A375 (cell line): ENCODE data around the gene SAMD8. TPM values are rescaled to one million over a fixed set of nuclear protein-coding genes. Genes with fewer than 3 reads are reported as not detected.

Experiments used
- total RNA-seq: library from RNA; depleted of rRNA; stranded (reverse); fragments of >200 nt; shearing (Covaris generic); gene quantifications from 2 replicates; pipeline ENCODE4 v1.2.3, GENCODE V29; 2014; rRNA removed

The SAMD8 gene
- total RNA-seq = 8.1 and 11.2 TPM in 2 replicates

DNA sequence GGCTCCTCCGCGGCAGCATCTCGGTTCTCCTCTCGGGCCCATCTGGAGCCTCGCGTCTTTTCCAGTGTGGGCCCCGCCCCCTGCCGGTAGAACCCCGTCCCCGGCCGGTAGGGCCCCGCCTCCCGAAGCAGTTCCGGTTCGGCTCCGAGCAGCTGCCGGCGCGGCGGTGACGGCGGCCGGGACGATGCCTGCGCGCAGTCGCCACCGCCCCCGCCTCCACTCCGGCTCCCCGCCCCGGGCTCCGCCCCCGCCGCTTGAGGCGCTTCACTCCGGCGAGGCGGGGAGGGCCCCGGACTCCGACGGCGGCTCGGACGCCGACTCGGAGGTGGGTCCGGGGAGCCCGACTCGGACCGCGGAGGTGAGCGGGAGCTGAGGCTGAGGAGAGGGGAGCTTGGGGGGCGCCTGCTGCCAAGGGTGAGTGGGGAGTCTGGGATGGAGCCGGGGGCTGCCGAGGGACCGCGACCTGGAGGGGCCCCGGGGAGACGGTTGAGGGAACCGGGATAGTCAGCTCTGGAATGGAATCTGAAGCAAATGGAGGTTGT lies at the start of gene SAMD8:
Gene SAMD8 (plus strand): TSS at position 292 of the 542 bp plus-strand sequence. CDS start 38,873 bp downstream, outside the sequence.

DNA sequence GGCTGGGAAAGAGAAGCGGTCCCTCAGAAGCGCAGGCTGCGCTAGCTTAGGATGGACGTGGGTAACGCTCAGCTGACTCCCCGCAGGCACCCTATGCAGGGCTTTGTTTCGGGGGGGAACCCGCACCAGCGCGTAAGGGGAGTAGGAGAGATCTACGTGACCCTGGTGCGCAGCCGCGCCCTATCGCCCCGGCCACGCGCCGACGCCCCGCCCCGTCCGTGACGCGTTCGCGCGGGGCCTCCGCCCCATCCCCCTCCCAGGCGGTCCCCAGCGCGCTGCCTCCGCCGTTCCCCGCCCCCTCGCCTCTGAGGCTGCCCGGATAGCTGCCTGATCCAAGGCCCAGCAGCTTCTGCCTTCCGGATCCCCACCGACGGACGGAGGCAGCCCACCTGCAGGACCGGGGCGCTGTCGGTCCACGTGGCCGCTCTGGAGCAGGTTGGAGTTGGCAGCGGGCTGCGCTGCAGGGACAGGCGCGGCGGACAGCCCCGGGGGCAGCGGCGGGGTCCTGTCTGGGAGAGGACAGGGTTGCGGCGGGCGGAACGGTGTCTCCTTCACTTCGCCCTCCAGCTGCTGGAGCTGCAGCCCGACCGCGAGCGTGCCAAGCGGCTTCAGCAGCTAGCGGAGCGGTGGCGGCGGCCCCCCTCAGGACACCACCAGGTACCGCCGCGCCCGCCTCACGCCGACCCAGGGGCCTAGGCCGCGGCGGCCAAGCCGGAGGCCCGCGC lies 99.0 kb downstream of the SAMD8 start, which contains the start of gene VDAC2:
Gene VDAC2 (plus strand): TSS at position 515 of the 725 bp plus-strand sequence. CDS start 363 bp downstream, outside the sequence.

Other genes starting within 250 kb of the SAMD8 start
- gene VDAC2, start 99.1 kb downstream of the SAMD8 start, total RNA-seq = 75.7 and 82.8 TPM in 2 replicates
- gene COMTD1, start 124.3 kb downstream of the SAMD8 start, total RNA-seq = 17.6 and 17.8 TPM in 2 replicates